Measurements from ENCODE around the gene CIRBP.

GRCh38 chr19:1292419-1293151 is 23.5 kb downstream of the CIRBP start:
- TF ChIP-seq, protein P1, sequence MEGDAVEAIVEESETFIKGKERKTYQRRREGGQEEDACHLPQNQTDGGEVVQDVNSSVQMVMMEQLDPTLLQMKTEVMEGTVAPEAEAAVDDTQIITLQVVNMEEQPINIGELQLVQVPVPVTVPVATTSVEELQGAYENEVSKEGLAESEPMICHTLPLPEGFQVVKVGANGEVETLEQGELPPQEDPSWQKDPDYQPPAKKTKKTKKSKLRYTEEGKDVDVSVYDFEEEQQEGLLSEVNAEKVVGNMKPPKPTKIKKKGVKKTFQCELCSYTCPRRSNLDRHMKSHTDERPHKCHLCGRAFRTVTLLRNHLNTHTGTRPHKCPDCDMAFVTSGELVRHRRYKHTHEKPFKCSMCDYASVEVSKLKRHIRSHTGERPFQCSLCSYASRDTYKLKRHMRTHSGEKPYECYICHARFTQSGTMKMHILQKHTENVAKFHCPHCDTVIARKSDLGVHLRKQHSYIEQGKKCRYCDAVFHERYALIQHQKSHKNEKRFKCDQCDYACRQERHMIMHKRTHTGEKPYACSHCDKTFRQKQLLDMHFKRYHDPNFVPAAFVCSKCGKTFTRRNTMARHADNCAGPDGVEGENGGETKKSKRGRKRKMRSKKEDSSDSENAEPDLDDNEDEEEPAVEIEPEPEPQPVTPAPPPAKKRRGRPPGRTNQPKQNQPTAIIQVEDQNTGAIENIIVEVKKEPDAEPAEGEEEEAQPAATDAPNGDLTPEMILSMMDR (IDR thresholded peaks at IDR 0.05; ENCODE audit: insufficient read depth, low read depth, low read length) = no peak
- no peak for TF ChIP-seq EZH2 (IDR thresholded peaks at IDR 0.05; ENCODE audit: insufficient read depth, low read length)

Measured in astrocyte (in vitro differentiated cells and primary cell).